HepG2 (cell line): ENCODE results near the gene ALDH3B2. TPM values are rescaled to one million over a fixed set of nuclear protein-coding genes. Genes with fewer than 3 reads are reported as not detected.

Experiments used
- HDAC1 ChIP-seq: sonication (generic); formaldehyde crosslinking; IDR thresholded peaks from 2 replicates; pipeline ENCODE4 v1.5.1; 2020; ENCODE audit warnings: mild to moderate bottlenecking, missing genetic modification reagents
- JUND ChIP-seq: sonication (generic); formaldehyde crosslinking; IDR thresholded peaks from 2 replicates; pipeline ENCODE4 v1.8.0; 2022; ENCODE audit warnings: mild to moderate bottlenecking, missing genetic modification reagents
- NBN ChIP-seq: fragments of 450-650 bp; conservative IDR thresholded peaks from 2 replicates; pipeline ENCODE4 v1.6.1; 2017
- NFE2 ChIP-seq: sonication (generic); formaldehyde crosslinking; IDR thresholded peaks from 2 replicates; pipeline ENCODE4 v1.4.0; 2020; ENCODE audit warnings: missing genetic modification reagents
- SMARCC2 ChIP-seq: fragments of 450-650 bp; IDR thresholded peaks from 2 replicates; pipeline ENCODE4 v1.6.1; 2017; ENCODE audit warnings: antibody characterized with exemption, mild to moderate bottlenecking
- ZNF264 ChIP-seq: sonication (generic); formaldehyde crosslinking; IDR thresholded peaks from 2 replicates; pipeline ENCODE4 v1.4.0; 2020; ENCODE audit warnings: missing genetic modification reagents
- polyA plus RNA-seq, 8 experiments: library from polyadenylated mRNA; depleted of rRNA in 3 of 8; stranded (reverse) in 7 of 8; unstranded in 1 of 8; fragments of >200 nt; fragmentation: Illumina TruSeq in 4 of 8; extraction: Trizol in 4 of 8; gene quantifications; 2 replicates each; pipeline versions ENCODE4 v1.2.1 to v1.2.3, GENCODE V29; 2011 to 2016; ENCODE audit warnings: low read depth in 4 of 8, missing spikeins in 1 of 8, mixed read lengths in 1 of 8; ENCODE audit not compliant: insufficient read depth in 1 of 8
- total RNA-seq, 5 experiments: library from RNA; depleted of rRNA; stranded (reverse); fragments of >200 nt; fragmentation: Illumina TruSeq; extraction: Trizol; gene quantifications; 2 replicates each; pipeline ENCODE4 v1.2.3, GENCODE V29; 2016; ENCODE audit warnings: low read depth in 1 of 5
- TF ChIP-seq, protein P1 (sequence below): IDR thresholded peaks from 2 replicates; pipeline ENCODE4 v1.6.1; 2016; ENCODE audit warnings: low read depth, missing genetic modification reagents, missing compliant biosample characterization
- TF ChIP-seq, protein P2 (sequence below): sonication (generic); formaldehyde crosslinking; IDR thresholded peaks from 2 replicates; pipeline ENCODE4 v1.4.0; 2020; ENCODE audit warnings: missing genetic modification reagents, borderline replicate concordance
- TF ChIP-seq, protein P3 (sequence below): sonication (generic); formaldehyde crosslinking; IDR thresholded peaks from 2 replicates; pipeline ENCODE4 v1.4.0; 2020; ENCODE audit warnings: mild to moderate bottlenecking, low read depth, missing genetic modification reagents

The ALDH3B2 gene
- total and polyA plus RNA-seq, 2 of the 13 experiments (the other 11 are each of a cell fraction or from before 2014, with no cell fraction given) = not detected

DNA sequence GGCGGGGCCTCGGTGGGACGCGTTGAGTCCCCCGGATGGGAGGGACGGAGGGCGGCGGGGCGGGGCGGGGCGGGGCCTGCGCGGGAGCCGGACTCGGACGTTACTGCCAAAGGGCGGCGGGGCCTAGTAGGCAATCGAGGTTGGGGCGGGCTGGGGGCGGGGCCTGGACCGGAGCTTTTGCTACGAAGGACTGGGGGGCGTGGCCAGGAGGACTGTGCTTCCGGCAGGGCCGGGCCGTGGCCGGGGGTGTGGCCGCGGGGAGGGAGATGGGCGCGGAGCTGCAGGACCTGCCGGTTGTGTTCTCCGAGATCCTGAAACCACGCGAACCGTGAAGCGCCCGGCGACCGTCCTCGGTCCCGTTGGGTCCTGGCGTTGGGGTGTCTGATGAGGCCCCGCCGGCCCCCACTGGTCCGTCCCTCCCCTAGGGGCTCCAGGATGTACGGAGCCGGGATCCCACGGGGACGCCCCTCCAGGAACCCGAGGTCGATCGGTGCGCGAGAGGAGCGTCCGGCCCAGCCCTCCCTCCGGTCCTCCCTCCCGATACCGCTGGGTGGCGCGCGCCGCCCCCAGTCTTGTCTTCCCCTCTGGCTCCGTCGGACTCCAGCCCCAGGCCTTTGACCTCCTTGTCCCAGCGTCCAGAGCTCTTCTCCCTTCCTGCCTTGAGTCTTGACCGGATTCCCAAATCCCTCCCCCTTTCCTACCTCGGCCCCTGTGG is 44.0 kb downstream of the ALDH3B2 start (continued):
- no peak for TF ChIP-seq NBN
- no peak; the same call in 1 of the 2 replicates for TF ChIP-seq HDAC1 (CRISPR knock-in tag)
- TF ChIP-seq, protein P1, sequence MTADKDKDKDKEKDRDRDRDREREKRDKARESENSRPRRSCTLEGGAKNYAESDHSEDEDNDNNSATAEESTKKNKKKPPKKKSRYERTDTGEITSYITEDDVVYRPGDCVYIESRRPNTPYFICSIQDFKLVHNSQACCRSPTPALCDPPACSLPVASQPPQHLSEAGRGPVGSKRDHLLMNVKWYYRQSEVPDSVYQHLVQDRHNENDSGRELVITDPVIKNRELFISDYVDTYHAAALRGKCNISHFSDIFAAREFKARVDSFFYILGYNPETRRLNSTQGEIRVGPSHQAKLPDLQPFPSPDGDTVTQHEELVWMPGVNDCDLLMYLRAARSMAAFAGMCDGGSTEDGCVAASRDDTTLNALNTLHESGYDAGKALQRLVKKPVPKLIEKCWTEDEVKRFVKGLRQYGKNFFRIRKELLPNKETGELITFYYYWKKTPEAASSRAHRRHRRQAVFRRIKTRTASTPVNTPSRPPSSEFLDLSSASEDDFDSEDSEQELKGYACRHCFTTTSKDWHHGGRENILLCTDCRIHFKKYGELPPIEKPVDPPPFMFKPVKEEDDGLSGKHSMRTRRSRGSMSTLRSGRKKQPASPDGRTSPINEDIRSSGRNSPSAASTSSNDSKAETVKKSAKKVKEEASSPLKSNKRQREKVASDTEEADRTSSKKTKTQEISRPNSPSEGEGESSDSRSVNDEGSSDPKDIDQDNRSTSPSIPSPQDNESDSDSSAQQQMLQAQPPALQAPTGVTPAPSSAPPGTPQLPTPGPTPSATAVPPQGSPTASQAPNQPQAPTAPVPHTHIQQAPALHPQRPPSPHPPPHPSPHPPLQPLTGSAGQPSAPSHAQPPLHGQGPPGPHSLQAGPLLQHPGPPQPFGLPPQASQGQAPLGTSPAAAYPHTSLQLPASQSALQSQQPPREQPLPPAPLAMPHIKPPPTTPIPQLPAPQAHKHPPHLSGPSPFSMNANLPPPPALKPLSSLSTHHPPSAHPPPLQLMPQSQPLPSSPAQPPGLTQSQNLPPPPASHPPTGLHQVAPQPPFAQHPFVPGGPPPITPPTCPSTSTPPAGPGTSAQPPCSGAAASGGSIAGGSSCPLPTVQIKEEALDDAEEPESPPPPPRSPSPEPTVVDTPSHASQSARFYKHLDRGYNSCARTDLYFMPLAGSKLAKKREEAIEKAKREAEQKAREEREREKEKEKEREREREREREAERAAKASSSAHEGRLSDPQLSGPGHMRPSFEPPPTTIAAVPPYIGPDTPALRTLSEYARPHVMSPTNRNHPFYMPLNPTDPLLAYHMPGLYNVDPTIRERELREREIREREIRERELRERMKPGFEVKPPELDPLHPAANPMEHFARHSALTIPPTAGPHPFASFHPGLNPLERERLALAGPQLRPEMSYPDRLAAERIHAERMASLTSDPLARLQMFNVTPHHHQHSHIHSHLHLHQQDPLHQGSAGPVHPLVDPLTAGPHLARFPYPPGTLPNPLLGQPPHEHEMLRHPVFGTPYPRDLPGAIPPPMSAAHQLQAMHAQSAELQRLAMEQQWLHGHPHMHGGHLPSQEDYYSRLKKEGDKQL (CRISPR knock-in tag) = no peak
- TF ChIP-seq ZNF264 (CRISPR knock-in tag) = peak; percentile 70; the same call in 1 of the 2 replicates
- 0 out of 2 replicates have a peak, but pooled peaks have one; percentile 34 for TF ChIP-seq JUND (CRISPR knock-in tag)
- TF ChIP-seq, protein P2, sequence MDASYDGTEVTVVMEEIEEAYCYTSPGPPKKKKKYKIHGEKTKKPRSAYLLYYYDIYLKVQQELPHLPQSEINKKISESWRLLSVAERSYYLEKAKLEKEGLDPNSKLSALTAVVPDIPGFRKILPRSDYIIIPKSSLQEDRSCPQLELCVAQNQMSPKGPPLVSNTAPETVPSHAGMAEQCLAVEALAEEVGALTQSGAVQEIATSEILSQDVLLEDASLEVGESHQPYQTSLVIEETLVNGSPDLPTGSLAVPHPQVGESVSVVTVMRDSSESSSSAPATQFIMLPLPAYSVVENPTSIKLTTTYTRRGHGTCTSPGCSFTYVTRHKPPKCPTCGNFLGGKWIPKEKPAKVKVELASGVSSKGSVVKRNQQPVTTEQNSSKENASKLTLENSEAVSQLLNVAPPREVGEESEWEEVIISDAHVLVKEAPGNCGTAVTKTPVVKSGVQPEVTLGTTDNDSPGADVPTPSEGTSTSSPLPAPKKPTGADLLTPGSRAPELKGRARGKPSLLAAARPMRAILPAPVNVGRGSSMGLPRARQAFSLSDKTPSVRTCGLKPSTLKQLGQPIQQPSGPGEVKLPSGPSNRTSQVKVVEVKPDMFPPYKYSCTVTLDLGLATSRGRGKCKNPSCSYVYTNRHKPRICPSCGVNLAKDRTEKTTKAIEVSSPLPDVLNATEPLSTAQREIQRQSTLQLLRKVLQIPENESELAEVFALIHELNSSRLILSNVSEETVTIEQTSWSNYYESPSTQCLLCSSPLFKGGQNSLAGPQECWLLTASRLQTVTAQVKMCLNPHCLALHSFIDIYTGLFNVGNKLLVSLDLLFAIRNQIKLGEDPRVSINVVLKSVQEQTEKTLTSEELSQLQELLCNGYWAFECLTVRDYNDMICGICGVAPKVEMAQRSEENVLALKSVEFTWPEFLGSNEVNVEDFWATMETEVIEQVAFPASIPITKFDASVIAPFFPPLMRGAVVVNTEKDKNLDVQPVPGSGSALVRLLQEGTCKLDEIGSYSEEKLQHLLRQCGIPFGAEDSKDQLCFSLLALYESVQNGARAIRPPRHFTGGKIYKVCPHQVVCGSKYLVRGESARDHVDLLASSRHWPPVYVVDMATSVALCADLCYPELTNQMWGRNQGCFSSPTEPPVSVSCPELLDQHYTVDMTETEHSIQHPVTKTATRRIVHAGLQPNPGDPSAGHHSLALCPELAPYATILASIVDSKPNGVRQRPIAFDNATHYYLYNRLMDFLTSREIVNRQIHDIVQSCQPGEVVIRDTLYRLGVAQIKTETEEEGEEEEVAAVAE (CRISPR knock-in tag) = peak; percentile 45; the same call in 1 of the 2 replicates
- TF ChIP-seq, protein P3, sequence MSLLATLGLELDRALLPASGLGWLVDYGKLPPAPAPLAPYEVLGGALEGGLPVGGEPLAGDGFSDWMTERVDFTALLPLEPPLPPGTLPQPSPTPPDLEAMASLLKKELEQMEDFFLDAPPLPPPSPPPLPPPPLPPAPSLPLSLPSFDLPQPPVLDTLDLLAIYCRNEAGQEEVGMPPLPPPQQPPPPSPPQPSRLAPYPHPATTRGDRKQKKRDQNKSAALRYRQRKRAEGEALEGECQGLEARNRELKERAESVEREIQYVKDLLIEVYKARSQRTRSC (CRISPR knock-in tag) = 0 out of 2 replicates have a peak, but pooled peaks have one; percentile 46
- TF ChIP-seq NFE2 (CRISPR knock-in tag) = no peak
- no peak for TF ChIP-seq SMARCC2
